Measurements from ENCODE around the gene PEBP1. TPM values are rescaled to one million over a fixed set of nuclear protein-coding genes. Genes with fewer than 3 reads are reported as not detected.

Gene PEBP1
- total RNA-seq (75.2 TPM), polyA plus RNA-seq (100 to 1,000 TPM; 259 to 359 (median 325) TPM)

- H3K27ac ChIP-seq (ENCODE audit: insufficient read depth, low read length, poor library complexity, severe bottlenecking): peak within 1 kb of the TSS; percentile 66
- H3K27me3 ChIP-seq (ENCODE audit: control insufficient read depth, insufficient read depth, low read length): no peaks in the 10 kb centered on the region
- H3K4me1 Mint-ChIP-seq: peaks cover 0 to 49% (median 24%) of the 10 kb centered on the region in 4 donors
- peak within 1 kb of the TSS; percentile 96 to 98 (median 97) for H3K4me3 Mint-ChIP-seq
- H3K4me1 ChIP-seq (ENCODE audit: control insufficient read depth, insufficient read depth, low read length, poor library complexity, severe bottlenecking): peaks cover 28% of the 10 kb centered on the region
- no peaks in the 10 kb centered on the region for H3K27me3 Mint-ChIP-seq
- H3K9me3 ChIP-seq (ENCODE audit: control insufficient read depth in 2 of 2, low read length in 2 of 2): no peaks in the 10 kb centered on the region
- H3K4me3 ChIP-seq (ENCODE audit: low read depth, low read length): peak within 1 kb of the TSS; percentile 86
- H3K9me3 Mint-ChIP-seq: no peaks in the 10 kb centered on the region
- H3K36me3 ChIP-seq (ENCODE audit: control insufficient read depth, insufficient read depth, low read length): peaks cover 14% of the 10 kb centered on the region
- H3K27ac Mint-ChIP-seq: peak within 1 kb of the TSS; percentile 86 to 94 (median 92)
- ATAC-seq (ENCODE audit: low read depth in 2 of 2) (peak; percentile 100), DNase-seq (peak; percentile 89 to 94 (median 90))
- H3K36me3 Mint-ChIP-seq: peaks cover 20% of the 10 kb centered on the region
These were observed at the start of gene PEBP1 for GRCh38 chr12:118135788-118136558. PEBP1 (plus strand) TSS chr12:118136124; CDS start chr12:118136210, 86 bp downstream.

- Mint-ChIP-seq H3K9me3 (no peaks in the 10 kb centered on the region), H3K4me3 (no peak overlapping the region), H3K4me1 (no peaks in the 10 kb centered on the region), H3K27me3 (no peaks in the 10 kb centered on the region), H3K27ac (no peak overlapping the region), H3K36me3 (no peaks in the 10 kb centered on the region)
- Histone ChIP-seq H3K27me3 (ENCODE audit: control insufficient read depth, insufficient read depth, low read length) (no peaks in the 10 kb centered on the region), H3K27ac (ENCODE audit: insufficient read depth, low read length, poor library complexity, severe bottlenecking) (no peak overlapping the region), H3K36me3 (ENCODE audit: control insufficient read depth, insufficient read depth, low read length) (no peaks in the 10 kb centered on the region), H3K9me3 (ENCODE audit: control insufficient read depth in 2 of 2, low read length in 2 of 2) (no peaks in the 10 kb centered on the region), H3K4me1 (ENCODE audit: control insufficient read depth, insufficient read depth, low read length, poor library complexity, severe bottlenecking) (no peaks in the 10 kb centered on the region), H3K4me3 (ENCODE audit: low read depth, low read length) (no peak overlapping the region)
- ATAC-seq (ENCODE audit: low read depth in 2 of 2) (no peak), DNase-seq (no peak)
These were observed 46.1 kb upstream of the PEBP1 start for GRCh38 chr12:118089782-118090181.

GRCh38 chr12:118094039-118094438, 41.9 kb upstream of the PEBP1 start:
- Histone ChIP-seq H3K27me3 (ENCODE audit: control insufficient read depth, insufficient read depth, low read length) (no peaks in the 10 kb centered on the region), H3K27ac (ENCODE audit: insufficient read depth, low read length, poor library complexity, severe bottlenecking) (no peak overlapping the region), H3K4me1 (ENCODE audit: control insufficient read depth, insufficient read depth, low read length, poor library complexity, severe bottlenecking) (no peaks in the 10 kb centered on the region), H3K4me3 (ENCODE audit: low read depth, low read length) (no peak overlapping the region), H3K36me3 (ENCODE audit: control insufficient read depth, insufficient read depth, low read length) (no peaks in the 10 kb centered on the region), H3K9me3 (ENCODE audit: control insufficient read depth in 2 of 2, low read length in 2 of 2) (no peaks in the 10 kb centered on the region)
- no peak overlapping the region for H3K27ac Mint-ChIP-seq
- no peaks in the 10 kb centered on the region for H3K27me3 Mint-ChIP-seq
- H3K4me1 Mint-ChIP-seq: no peaks in the 10 kb centered on the region
- ATAC-seq (ENCODE audit: low read depth in 2 of 2): no peak
- H3K9me3 Mint-ChIP-seq: no peaks in the 10 kb centered on the region
- H3K4me3 Mint-ChIP-seq: no peak overlapping the region
- DNase-seq: no peak
- no peaks in the 10 kb centered on the region for H3K36me3 Mint-ChIP-seq

GRCh38 chr12:118098401-118098800, 37.5 kb upstream of the PEBP1 start:
- no peaks in the 10 kb centered on the region for H3K36me3 Mint-ChIP-seq
- H3K9me3 Mint-ChIP-seq: peaks cover 0 to 2% (median 0%) of the 10 kb centered on the region in 7 donors
- no peak overlapping the region for H3K27ac ChIP-seq (ENCODE audit: insufficient read depth, low read length, poor library complexity, severe bottlenecking)
- H3K4me3 ChIP-seq (ENCODE audit: low read depth, low read length): no peak overlapping the region
- ATAC-seq (ENCODE audit: low read depth in 2 of 2) (no peak), DNase-seq (no peak)
- H3K4me1 Mint-ChIP-seq: peaks cover 0 to 6% (median 3%) of the 10 kb centered on the region in 4 donors
- H3K4me3 Mint-ChIP-seq: no peak overlapping the region
- H3K27me3 ChIP-seq (ENCODE audit: control insufficient read depth, insufficient read depth, low read length): peaks cover 3% of the 10 kb centered on the region
- peaks cover 6% of the 10 kb centered on the region for H3K4me1 ChIP-seq (ENCODE audit: control insufficient read depth, insufficient read depth, low read length, poor library complexity, severe bottlenecking)
- no peaks in the 10 kb centered on the region for H3K36me3 ChIP-seq (ENCODE audit: control insufficient read depth, insufficient read depth, low read length)
- H3K9me3 ChIP-seq (ENCODE audit: control insufficient read depth in 2 of 2, low read length in 2 of 2): no peaks in the 10 kb centered on the region
- no peak overlapping the region for H3K27ac Mint-ChIP-seq
- H3K27me3 Mint-ChIP-seq: peaks cover 24% of the 10 kb centered on the region

- Histone ChIP-seq H3K4me3 (ENCODE audit: low read depth, low read length) (no peak overlapping the region), H3K27ac (ENCODE audit: insufficient read depth, low read length, poor library complexity, severe bottlenecking) (no peak overlapping the region), H3K4me1 (ENCODE audit: control insufficient read depth, insufficient read depth, low read length, poor library complexity, severe bottlenecking) (peaks cover 12% of the 10 kb centered on the region), H3K36me3 (ENCODE audit: control insufficient read depth, insufficient read depth, low read length) (no peaks in the 10 kb centered on the region), H3K9me3 (ENCODE audit: control insufficient read depth in 2 of 2, low read length in 2 of 2) (no peaks in the 10 kb centered on the region), H3K27me3 (ENCODE audit: control insufficient read depth, insufficient read depth, low read length) (peaks cover 3% of the 10 kb centered on the region)
- Mint-ChIP-seq H3K27me3 (peaks cover 24% of the 10 kb centered on the region), H3K4me3 (no peak overlapping the region), H3K27ac (no peak overlapping the region), H3K4me1 (peaks cover 0 to 6% (median 3%) of the 10 kb centered on the region in 4 donors), H3K9me3 (peaks cover 0 to 2% (median 0%) of the 10 kb centered on the region in 7 donors), H3K36me3 (no peaks in the 10 kb centered on the region)
- DNase-seq (no peak), ATAC-seq (ENCODE audit: low read depth in 2 of 2) (no peak)
These were observed 36.8 kb upstream of the PEBP1 start for GRCh38 chr12:118098911-118099671.

GRCh38 chr12:118101051-118101450, 34.9 kb upstream of the PEBP1 start:
- Histone ChIP-seq H3K27me3 (ENCODE audit: control insufficient read depth, insufficient read depth, low read length) (peaks cover 3% of the 10 kb centered on the region), H3K4me1 (ENCODE audit: control insufficient read depth, insufficient read depth, low read length, poor library complexity, severe bottlenecking) (peaks cover 17% of the 10 kb centered on the region), H3K9me3 (ENCODE audit: control insufficient read depth in 2 of 2, low read length in 2 of 2) (no peaks in the 10 kb centered on the region), H3K27ac (ENCODE audit: insufficient read depth, low read length, poor library complexity, severe bottlenecking) (no peak overlapping the region), H3K4me3 (ENCODE audit: low read depth, low read length) (no peak overlapping the region), H3K36me3 (ENCODE audit: control insufficient read depth, insufficient read depth, low read length) (no peaks in the 10 kb centered on the region)
- peaks cover 0 to 4% (median 0%) of the 10 kb centered on the region in 7 donors for H3K9me3 Mint-ChIP-seq
- DNase-seq (no peak), ATAC-seq (ENCODE audit: low read depth in 2 of 2) (no peak)
- H3K36me3 Mint-ChIP-seq: no peaks in the 10 kb centered on the region
- H3K27ac Mint-ChIP-seq: no peak overlapping the region
- H3K4me1 Mint-ChIP-seq: peaks cover 0 to 8% (median 6%) of the 10 kb centered on the region in 4 donors
- H3K27me3 Mint-ChIP-seq: peaks cover 34% of the 10 kb centered on the region
- peak overlapping the region in 1 of 4 donors; percentile 43 for H3K4me3 Mint-ChIP-seq

- Histone ChIP-seq H3K27me3 (ENCODE audit: control insufficient read depth, insufficient read depth, low read length) (peaks cover 3% of the 10 kb centered on the region), H3K4me1 (ENCODE audit: control insufficient read depth, insufficient read depth, low read length, poor library complexity, severe bottlenecking) (peaks cover 17% of the 10 kb centered on the region), H3K4me3 (ENCODE audit: low read depth, low read length) (no peak overlapping the region), H3K36me3 (ENCODE audit: control insufficient read depth, insufficient read depth, low read length) (no peaks in the 10 kb centered on the region), H3K27ac (ENCODE audit: insufficient read depth, low read length, poor library complexity, severe bottlenecking) (no peak overlapping the region), H3K9me3 (ENCODE audit: control insufficient read depth in 2 of 2, low read length in 2 of 2) (no peaks in the 10 kb centered on the region)
- ATAC-seq (ENCODE audit: low read depth in 2 of 2): no peak
- H3K4me1 Mint-ChIP-seq: peaks cover 0 to 8% (median 6%) of the 10 kb centered on the region in 4 donors
- peaks cover 38% of the 10 kb centered on the region for H3K27me3 Mint-ChIP-seq
- H3K27ac Mint-ChIP-seq: no peak overlapping the region
- DNase-seq: no peak
- no peaks in the 10 kb centered on the region for H3K36me3 Mint-ChIP-seq
- H3K4me3 Mint-ChIP-seq: peak overlapping the region in 3 of 4 donors; percentile 28 to 72 (median 54)
- peaks cover 0 to 4% (median 0%) of the 10 kb centered on the region in 7 donors for H3K9me3 Mint-ChIP-seq
These were observed 33.9 kb upstream of the PEBP1 start for GRCh38 chr12:118102070-118102469.

Data from CD4-positive, CD25-positive, alpha-beta regulatory T cell (primary cell).